K562 (cell line): ENCODE data around the gene IRX2. TPM values are rescaled to one million over a fixed set of nuclear protein-coding genes. Genes with fewer than 3 reads are reported as not detected.

Experiments used
- ATAC-seq: fragments of 200-7000 bp; cut with Tn5 transposase; 3 replicates; pipeline ENCODE4 v1.9.1; 2020; ENCODE audit warnings: moderate library complexity
- BruUV-seq: library from RNA; stranded (reverse); fragments of 400-500 nt; replicated peaks from 2 replicates; lab custom pipeline; 2021; lab: Mats Ljungman, UMichigan
- CTCF ChIA-PET: fragments of 300-600 bp; formaldehyde crosslinking; extraction: SDS; loops from one replicate; lab custom pipeline; 2021; ENCODE audit warnings: low intra/inter-chr PET ratio; lab: Yijun Ruan, JAX
- POLR2A ChIA-PET: fragments of 300-600, 350-650 bp; sonication (Branson Sonifier 250); formaldehyde crosslinking; extraction: SDS; loops from one replicate; lab custom pipeline; 2021; ENCODE audit warnings: antibody characterized with exemption, inconsistent platforms; lab: Yijun Ruan, JAX
- DNase-seq, 4 experiments: peaks; one replicate each; pipeline versions ENCODE4 v3.0.0 to v3.0.0-alpha.2; 2011 to 2018; ENCODE audit warnings: low spot score in 3 of 4, mixed read lengths in 3 of 4; ENCODE audit errors: extremely low read depth in 1 of 4
- FAIRE-seq: peaks from 2 replicates; lab custom pipeline; 2011; peaks lifted over from hg19 to GRCh38; lab: Jason Lieb, UNC
- H2AFZ ChIP-seq: 2 replicates; pipeline ENCODE4 v1.6.0; 2011; ENCODE audit warnings: low read depth, low read length, control low read depth, inconsistent platforms
- H3K27ac ChIP-seq: fragments of 200-600 bp; 3 replicates; pipeline ENCODE4 v1.8.0; 2011; ENCODE audit warnings: low read depth, mild to moderate bottlenecking, control low read depth, inconsistent platforms, low read length, moderate library complexity, mixed read lengths; ENCODE audit errors: extremely low read depth
- H3K27me3 ChIP-seq, 2 experiments: fragments of 300-600 bp in 1 of 2; 2 replicates in 1 of 2; 3 replicates in 1 of 2; pipeline versions ENCODE4 v1.6.0 to v1.8.0; 2011; ENCODE audit warnings: inconsistent platforms in 2 of 2, low read length in 2 of 2, mild to moderate bottlenecking in 1 of 2, mixed read lengths in 1 of 2, moderate library complexity in 1 of 2; ENCODE audit not compliant: control insufficient read depth in 2 of 2, insufficient read depth in 2 of 2
- H3K36me3 ChIP-seq: fragments of 300-600 bp; 3 replicates; pipeline ENCODE4 v1.8.0; 2011; ENCODE audit warnings: mild to moderate bottlenecking, low read length, inconsistent platforms; ENCODE audit not compliant: control insufficient read depth, insufficient read depth
- H3K4me1 ChIP-seq, 2 experiments: fragments of 200-600 bp in 1 of 2; replicated peaks in 1 of 2; 2 replicates in 1 of 2; 3 replicates in 1 of 2; pipeline versions ENCODE4 v1.5.1 to v1.8.0; 2011; ENCODE audit warnings: inconsistent platforms in 2 of 2, low read length in 2 of 2, mild to moderate bottlenecking in 1 of 2, mixed read lengths in 1 of 2, moderate library complexity in 1 of 2; ENCODE audit not compliant: control insufficient read depth in 2 of 2, insufficient read depth in 2 of 2
- H3K4me2 ChIP-seq: 2 replicates; pipeline ENCODE4 v1.6.1; 2011; ENCODE audit warnings: low read length, control low read depth, inconsistent platforms, mixed read lengths; ENCODE audit not compliant: insufficient read depth
- H3K4me3 ChIP-seq: fragments of 200-600 bp; sonication (generic), shearing (Covaris generic); 2 replicates; pipeline ENCODE4 v1.5.1; 2016; ENCODE audit warnings: control low read depth, inconsistent platforms
- H3K79me2 ChIP-seq: fragments of 200-600 bp; 3 replicates; pipeline ENCODE4 v1.8.0; 2011; ENCODE audit warnings: low read length, inconsistent platforms; ENCODE audit not compliant: control insufficient read depth, insufficient read depth
- H3K9ac ChIP-seq, 2 experiments: 2 replicates each; pipeline versions ENCODE4 v1.6.0 to v1.6.1; 2011; ENCODE audit warnings: low read depth in 2 of 2, low read length in 2 of 2, control low read depth in 1 of 2, inconsistent platforms in 1 of 2, mild to moderate bottlenecking in 1 of 2, mixed read lengths in 1 of 2; ENCODE audit not compliant: insufficient read depth in 1 of 2
- H3K9me1 ChIP-seq: one replicate; pipeline ENCODE4 v1.6.0; 2011; ENCODE audit warnings: inconsistent platforms, mild to moderate bottlenecking, low read length, moderate library complexity; ENCODE audit not compliant: control insufficient read depth, insufficient read depth
- H3K9me3 ChIP-seq: replicated peaks from 2 replicates; pipeline ENCODE4 v1.5.1; 2011; ENCODE audit warnings: low read depth, low read length, inconsistent platforms; ENCODE audit not compliant: control insufficient read depth, insufficient read depth
- H4K20me1 ChIP-seq: replicated peaks from 2 replicates; pipeline ENCODE4 v1.6.1; 2011; ENCODE audit warnings: low read length, inconsistent platforms, mixed read lengths; ENCODE audit not compliant: control insufficient read depth, insufficient read depth
- MBD1 ChIP-seq: fragments of 250-450 bp; sonication (Bioruptor Pico); IDR thresholded peaks from 2 replicates; pipeline ENCODE4 v1.8.0; 2022; ENCODE audit warnings: inconsistent platforms
- USF2 ChIP-seq: sonication (generic); formaldehyde crosslinking; IDR thresholded peaks from 2 replicates; pipeline ENCODE4 v1.5.0; 2020; ENCODE audit warnings: missing genetic modification reagents
- WGBS: fragments of 100-300 bp; shearing (Covaris generic); methylation state at CpG from one replicate; pipeline ENCODE4 v1.1.6; 2016; ENCODE audit warnings: low coverage, mixed read lengths; ENCODE audit not compliant: insufficient coverage; ENCODE audit errors: missing lambda C conversion rate; 5-methylcytosine and 5-hydroxymethylcytosine counted together
- in situ Hi-C: fragments of 300-500 bp; cut with MboI; formaldehyde crosslinking; loops from 4 replicates; pipeline ENCODE4 v1.15.0; 2018; ENCODE audit warnings: inconsistent platforms, mixed read lengths
- intact Hi-C: fragments of 100-400 bp; cut with micrococcal nuclease; formaldehyde crosslinking; loops from 2 replicates; pipeline ENCODE4 v1.14.2; 2022
- polyA plus RNA-seq, 8 experiments: library from polyadenylated mRNA; depleted of rRNA in 4 of 8; stranded (reverse) in 5 of 8; unstranded in 3 of 8; fragments of >200 nt; fragmentation: Nextera tagmentation in 2 of 8; fragmentation: Illumina TruSeq in 1 of 8; extraction: Ambion mirVana in 2 of 8; extraction: Trizol in 1 of 8; gene quantifications; 2 replicates each; pipeline versions ENCODE4 v1.2.1 to v1.2.3, GENCODE V29; 2011 to 2014; ENCODE audit warnings: inconsistent platforms in 1 of 8, missing spikeins in 1 of 8
- total RNA-seq, 7 experiments: library from RNA; depleted of rRNA in 6 of 7; stranded (reverse); fragments of >200 nt in 6 of 7; fragmentation: Illumina TruSeq in 2 of 7; extraction: Trizol in 2 of 7; gene quantifications; 2 replicates each; pipeline versions ENCODE4 v1.2.1 to v1.2.3, GENCODE V29; 2011 to 2021; ENCODE audit warnings: low replicate concordance in 1 of 7

IRX2 gene
- total and polyA plus RNA-seq, 9 of the 15 experiments (the other 6 are each of a cell fraction or from before 2014, with no cell fraction given), result 0.13 TPM; not detected in 8

- no peak overlapping the region for H3K4me2 ChIP-seq
- H4K20me1 ChIP-seq, result no peaks in the 10 kb centered on the region
- H3K27ac ChIP-seq, result no peak overlapping the region
- H3K79me2 ChIP-seq, result no peaks in the 10 kb centered on the region
- CTCF ChIA-PET, result no interaction called here
- 63% methylated on average over 43 of the region's 45 CpGs for WGBS
- H3K9ac ChIP-seq, result no peak overlapping the region
- DNase-seq (no peak), ATAC-seq (no peak), FAIRE-seq (no peak)
- POLR2A ChIA-PET, result no interaction called here
- no peak overlapping the region for H2AFZ ChIP-seq
- H3K36me3 ChIP-seq, result no peaks in the 10 kb centered on the region
- H3K4me1 ChIP-seq, result peaks cover 0 to 5% of the 10 kb centered on the region in 2 experiments; a peak in 1 of 5 replicates
- BruUV-seq, result no TSS peak
- in situ Hi-C loops, result no loop called here
- intact Hi-C loops, result no loop called here
- H3K27me3 ChIP-seq, result peaks cover 2 to 10% of the 10 kb centered on the region in 2 experiments; a peak in 1 of 5 replicates
- H3K4me3 ChIP-seq, result no peak overlapping the region
- no peaks in the 10 kb centered on the region for H3K9me1 ChIP-seq
- H3K9me3 ChIP-seq, result no peaks in the 10 kb centered on the region
- no peak for TF ChIP-seq USF2 (CRISPR knock-in tag)
- no peak for TF ChIP-seq MBD1
Measured at GRCh38 chr5:2749514-2750025, 1.9 kb downstream of the IRX2 start.
